CD4-positive, alpha-beta T cell treated with Interferon gamma for 1 hour (primary cell): ENCODE data around the gene PPP2R2D.

Experiments
- DNase-seq: peaks from one replicate; pipeline ENCODE4 v3.0.0-alpha.2; 2020

PPP2R2D gene

GRCh38 chr10:131890276-131891195 is 10.3 kb upstream of the PPP2R2D start:
- no peak for DNase-seq

GRCh38 chr10:131891196-131891928 is 9.4 kb upstream of the PPP2R2D start:
- DNase-seq, result no peak

GRCh38 chr10:131891929-131892805 is 8.6 kb upstream of the PPP2R2D start:
- DNase-seq, result no peak

GRCh38 chr10:131892806-131893675 is 7.8 kb upstream of the PPP2R2D start:
- DNase-seq, result no peak

- no peak for DNase-seq
These were observed 5.7 kb upstream of the PPP2R2D start for GRCh38 chr10:131895116-131895515.

- peak; percentile 33 for DNase-seq
These were observed 4.4 kb upstream of the PPP2R2D start for GRCh38 chr10:131896403-131896802.

- DNase-seq, result no peak
These were observed 3.4 kb upstream of the PPP2R2D start for GRCh38 chr10:131897297-131897899.

- no peak for DNase-seq
These were observed 2.7 kb upstream of the PPP2R2D start for GRCh38 chr10:131898061-131898460.

- no peak for DNase-seq
These were observed 2.1 kb upstream of the PPP2R2D start for GRCh38 chr10:131898713-131899112.

- no peak for DNase-seq
These were observed 1.6 kb upstream of the PPP2R2D start for GRCh38 chr10:131899116-131899690.

- DNase-seq, result no peak
These were observed 986 bp upstream of the PPP2R2D start for GRCh38 chr10:131899695-131900349.

GRCh38 chr10:131901181-131901829 is 497 bp downstream of the PPP2R2D start:
- peak; percentile 51 for DNase-seq

GRCh38 chr10:131902211-131902610 is 1.4 kb downstream of the PPP2R2D start:
- DNase-seq, result no peak

GRCh38 chr10:131902691-131903090 is 1.9 kb downstream of the PPP2R2D start:
- DNase-seq, result no peak

GRCh38 chr10:131905267-131905571 is 4.4 kb downstream of the PPP2R2D start:
- DNase-seq, result no peak

GRCh38 chr10:131905603-131906268 is 4.9 kb downstream of the PPP2R2D start:
- no peak for DNase-seq

- no peak for DNase-seq
These were observed 5.4 kb downstream of the PPP2R2D start for GRCh38 chr10:131906269-131906639.

GRCh38 chr10:131907679-131908078 is 6.9 kb downstream of the PPP2R2D start:
- DNase-seq, result no peak

GRCh38 chr10:131908151-131908550 is 7.3 kb downstream of the PPP2R2D start:
- DNase-seq, result no peak
